HS-27A (cell line): ENCODE data around the gene CKMT2.

Experiments used
- DNase-seq: peaks from one replicate; pipeline ENCODE4 v3.0.0-alpha.2; 2012; ENCODE audit warnings: low read depth, missing footprints

Gene CKMT2

DNA sequence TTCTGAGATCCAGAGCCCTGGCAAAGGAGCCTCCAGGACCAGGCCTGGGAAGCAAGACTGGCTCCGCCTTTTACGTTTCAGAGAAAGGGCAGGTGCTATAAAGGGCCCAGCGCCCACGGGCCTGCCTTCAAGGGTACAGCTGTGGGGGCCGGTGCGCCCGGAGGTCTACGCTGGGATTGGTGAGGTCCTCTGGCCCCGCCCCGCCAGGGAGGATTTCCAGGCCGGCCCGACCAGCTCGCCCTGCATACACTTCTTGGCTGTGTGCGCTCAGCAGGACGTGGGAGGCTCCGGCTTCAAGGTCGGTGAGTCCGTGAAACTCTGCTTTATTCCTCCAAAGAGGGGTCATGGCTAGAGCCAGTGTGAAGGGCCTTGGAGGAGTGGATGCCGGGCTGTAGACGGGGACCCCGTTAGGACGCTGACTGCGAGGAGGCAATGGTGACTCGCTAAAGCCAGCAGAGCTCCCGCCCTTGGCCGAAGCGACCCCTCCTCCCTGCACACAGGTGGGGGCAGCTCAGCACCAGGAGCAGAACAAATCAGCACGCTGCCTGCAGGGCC, at the start of gene CKMT2:
TSS of gene CKMT2 (plus strand) at position 243 of the 555 bp plus-strand sequence. CDS start 17,811 bp downstream, outside the sequence.
- DNase-seq = no peak

DNA sequence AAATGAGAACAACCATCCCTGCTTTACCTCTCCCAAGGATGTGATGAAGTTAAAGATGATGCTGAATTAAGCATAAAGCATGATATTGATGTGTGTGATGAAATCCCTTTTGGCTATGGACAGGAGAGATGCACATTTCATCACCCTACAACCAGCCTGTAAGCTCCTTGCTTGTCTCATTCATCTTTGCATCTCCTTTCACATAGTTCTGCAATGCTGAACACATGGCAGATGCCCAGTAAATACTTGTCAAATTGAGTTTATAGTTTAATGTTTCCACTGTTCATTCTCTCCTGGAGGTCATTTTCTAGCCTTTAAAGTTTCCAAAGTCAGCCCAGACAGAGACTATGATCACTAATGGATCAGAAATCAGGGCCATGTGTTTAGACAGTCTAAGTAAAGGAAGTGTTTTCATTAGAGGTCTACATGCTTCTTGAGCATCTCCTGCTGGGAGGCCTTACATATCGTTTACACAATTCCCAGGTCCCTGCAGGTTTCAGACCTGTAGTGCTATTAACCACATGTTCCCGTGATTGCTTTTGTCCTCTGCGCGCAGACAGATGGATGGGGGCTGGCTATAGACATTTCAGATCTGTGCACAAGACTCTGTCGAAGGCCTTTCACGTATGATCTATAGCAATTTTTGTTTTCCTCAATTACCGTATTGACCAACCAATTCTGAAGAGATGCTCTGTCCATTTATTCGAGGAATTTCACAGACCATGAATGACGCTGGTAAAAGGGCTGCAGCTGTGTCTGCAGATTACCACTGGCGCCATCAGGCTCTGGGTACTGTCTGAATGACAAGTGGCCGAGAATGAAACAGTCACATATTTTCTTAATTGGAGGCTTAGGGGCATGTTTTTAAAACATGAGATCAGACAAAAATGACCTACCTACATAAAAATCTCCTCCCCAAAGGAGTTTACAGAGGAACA, 49.0 kb upstream of the CKMT2 start:
- DNase-seq = no peak

GRCh38 chr5:81184749-81185110, 48.4 kb upstream of the CKMT2 start:
- no peak for DNase-seq

GRCh38 chr5:81187885-81188284, 45.2 kb upstream of the CKMT2 start:
- DNase-seq = no peak

DNA sequence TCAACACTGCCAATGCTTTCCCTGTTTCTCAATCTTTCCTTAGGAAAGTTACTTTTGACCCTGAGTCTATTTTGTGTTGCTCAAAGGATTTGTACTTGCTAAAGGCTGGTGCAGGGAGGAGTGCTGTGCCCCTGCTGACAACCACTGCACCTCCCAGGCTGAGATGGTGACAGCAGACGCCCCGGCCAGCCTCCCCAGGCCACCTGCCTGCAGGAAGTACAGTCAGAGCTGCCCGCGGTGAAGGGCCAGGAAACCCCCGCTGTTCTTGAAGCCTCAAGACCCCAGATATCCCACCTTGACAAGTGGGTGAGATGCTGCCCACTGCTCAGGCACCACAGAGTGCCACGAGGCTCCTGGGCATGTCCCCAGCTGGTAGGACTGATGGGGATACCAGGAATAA, 44.2 kb upstream of the CKMT2 start:
- no peak for DNase-seq

GRCh38 chr5:81189875-81190498, 43.1 kb upstream of the CKMT2 start:
- no peak for DNase-seq

GRCh38 chr5:81191726-81192372, 41.3 kb upstream of the CKMT2 start:
- DNase-seq = no peak

- DNase-seq = no peak
Measured at GRCh38 chr5:81192373-81192750, 40.8 kb upstream of the CKMT2 start.

DNA sequence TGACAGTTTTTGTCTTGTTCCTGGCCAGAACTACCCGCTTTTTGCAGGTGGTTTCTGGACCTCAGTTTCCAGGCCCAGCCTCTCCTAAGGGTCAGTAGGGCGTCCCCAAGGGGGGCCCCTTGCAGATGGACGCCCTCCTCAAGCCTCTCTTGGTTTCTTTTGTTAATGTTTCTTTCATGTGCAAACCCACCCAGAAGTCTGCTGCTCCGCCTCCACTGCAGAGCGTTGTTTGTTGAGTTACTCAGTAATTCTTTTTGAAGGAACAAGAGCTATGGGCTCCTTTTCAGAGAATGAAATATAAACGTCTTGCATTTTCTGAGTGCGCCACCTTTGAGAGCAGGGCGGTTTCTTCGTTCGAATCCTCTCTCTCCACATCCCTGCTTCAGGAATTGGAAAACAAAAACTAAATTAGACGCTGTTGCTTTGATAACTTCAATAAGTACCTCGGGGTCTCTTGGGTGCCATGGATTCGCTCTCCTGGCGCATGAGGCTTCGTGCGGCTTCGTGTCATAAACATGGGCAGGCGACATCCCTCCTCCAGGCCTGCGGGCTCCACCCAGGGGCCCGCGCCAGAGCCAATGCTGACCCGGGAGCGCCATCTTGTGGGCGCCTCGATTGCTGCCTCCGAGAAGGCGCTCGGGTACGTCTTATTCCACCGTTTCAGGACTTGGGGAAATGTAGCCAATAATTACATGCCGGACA, 38.3 kb upstream of the CKMT2 start:
- DNase-seq = peak; percentile 22

GRCh38 chr5:81195335-81195929, 37.7 kb upstream of the CKMT2 start:
- DNase-seq = no peak

DNA sequence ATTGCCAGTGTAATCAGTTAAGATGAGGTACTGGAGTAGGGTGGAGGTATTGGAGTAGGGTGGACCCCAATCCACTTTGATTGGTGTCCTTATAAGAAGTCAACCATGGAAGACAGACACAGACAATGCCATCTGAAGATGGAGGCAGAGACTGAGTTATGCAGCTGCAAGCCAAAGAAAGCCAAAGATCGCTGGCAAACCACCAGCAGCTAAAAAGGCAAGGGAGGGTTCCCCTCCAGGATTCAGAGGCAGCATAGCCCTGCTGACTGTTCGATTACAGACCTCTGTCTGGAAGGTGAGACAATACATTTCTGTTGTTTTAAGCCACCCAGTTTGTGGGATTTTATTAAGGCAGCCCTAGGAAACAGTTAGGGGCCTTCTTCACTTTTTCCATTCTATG, 30.5 kb upstream of the CKMT2 start:
- no peak for DNase-seq

DNA sequence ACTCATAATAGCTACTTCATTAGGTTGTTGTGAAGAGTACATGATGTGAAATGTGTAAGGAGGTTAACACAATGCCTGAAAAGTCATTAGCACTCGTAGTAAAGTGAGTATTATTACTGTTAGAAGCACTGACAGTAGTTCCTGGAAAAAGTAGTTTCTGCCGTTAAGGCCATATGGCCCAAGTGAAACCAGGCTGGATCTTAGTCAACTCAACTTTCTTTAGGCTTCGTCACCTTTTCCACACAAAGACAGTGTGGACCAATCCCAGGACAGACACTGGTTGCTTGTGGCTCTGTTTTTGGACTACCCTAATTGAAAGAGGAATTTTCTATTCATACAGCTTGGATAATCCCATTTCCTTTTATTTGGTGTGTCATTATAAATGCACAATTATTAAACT, 29.4 kb upstream of the CKMT2 start:
- no peak for DNase-seq

- no peak for DNase-seq
Measured at GRCh38 chr5:81204205-81204604, 28.9 kb upstream of the CKMT2 start.

DNA sequence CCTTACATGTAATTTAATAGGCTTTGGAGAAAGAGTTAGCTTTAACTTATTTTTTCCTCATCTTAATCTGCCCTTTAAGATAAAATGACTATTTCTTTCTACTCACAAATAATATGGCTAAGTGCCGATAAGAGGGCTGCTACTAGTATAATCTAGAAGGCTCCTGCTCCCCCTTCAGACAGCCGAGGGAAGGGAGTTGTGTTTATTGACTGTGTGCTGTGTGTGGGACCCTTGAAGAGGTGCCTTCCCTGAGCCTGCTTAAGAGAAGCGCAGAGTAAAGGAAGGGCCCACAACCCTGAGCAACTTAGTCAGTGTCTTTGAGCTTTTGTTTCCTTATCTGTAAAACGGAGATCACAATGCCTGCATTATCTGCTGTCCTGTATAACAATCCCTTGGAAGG, 28.1 kb upstream of the CKMT2 start:
- DNase-seq = no peak

DNA sequence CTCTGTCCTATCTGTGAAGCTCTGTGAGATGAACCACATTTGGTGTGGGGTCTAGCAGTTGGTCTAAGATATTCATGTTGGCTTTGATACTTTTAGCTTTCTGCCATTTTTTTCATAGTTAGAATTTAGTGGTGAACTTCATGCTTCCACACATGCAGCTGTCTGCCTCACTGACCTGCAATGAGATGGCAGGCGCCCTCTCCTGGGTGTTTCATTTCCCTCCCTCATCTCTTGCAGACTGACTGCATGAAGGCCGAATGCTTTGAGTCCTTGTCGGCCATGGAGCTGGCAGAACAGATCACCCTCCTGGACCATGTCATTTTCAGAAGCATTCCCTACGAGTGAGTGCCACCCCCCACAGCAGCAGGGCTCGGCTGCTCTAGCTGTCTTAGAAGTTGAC, 26.1 kb upstream of the CKMT2 start:
- no peak for DNase-seq

- no peak for DNase-seq
Measured at GRCh38 chr5:81208904-81209303, 24.2 kb upstream of the CKMT2 start.

GRCh38 chr5:81209386-81209785, 23.7 kb upstream of the CKMT2 start:
- DNase-seq = no peak

GRCh38 chr5:81209869-81210493, 23.1 kb upstream of the CKMT2 start:
- no peak for DNase-seq

- no peak for DNase-seq
Measured at GRCh38 chr5:81212211-81212751, 20.8 kb upstream of the CKMT2 start.

GRCh38 chr5:81213070-81213469, 20.1 kb upstream of the CKMT2 start:
- no peak for DNase-seq

DNA sequence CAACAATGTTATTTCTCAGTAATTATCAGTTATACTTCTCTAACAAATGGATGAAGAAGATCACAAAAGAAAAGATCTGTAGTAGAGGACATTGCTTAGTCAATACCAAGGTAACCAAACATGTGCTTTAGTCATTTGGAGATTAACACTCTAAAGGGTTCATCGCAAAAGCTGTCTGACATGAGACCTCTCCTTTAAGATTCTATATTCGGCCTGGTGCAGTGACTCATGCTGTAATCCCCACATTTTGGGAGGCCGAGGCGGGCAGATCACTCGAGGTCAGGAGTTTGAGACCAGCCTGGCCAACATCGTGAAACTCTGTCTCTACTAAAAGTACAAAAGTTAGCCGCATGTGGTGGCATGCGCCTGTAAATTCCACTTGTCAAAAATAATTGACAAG, 18.3 kb upstream of the CKMT2 start:
- no peak for DNase-seq
